Gastrocnemius medialis (tissue), 4 donors: ENCODE measurements around the gene SELL.

Source experiments
- POLR2A ChIP-seq, 2 donors: fragments of 450-650 bp; IDR thresholded peaks; one replicate each; pipeline ENCODE4 v1.6.1; 2017; ENCODE audit warnings: antibody characterized with exemption in 2 of 2, mild to moderate bottlenecking in 2 of 2, moderate library complexity in 2 of 2
- TF ChIP-seq, protein P1 (sequence below), 5 experiments: fragments of 450-650 bp in 3 of 5; fragments of 200-600 bp in 2 of 5; sonication (generic) in 2 of 5; IDR thresholded peaks in 4 of 5; conservative IDR thresholded peaks in 1 of 5; 1 replicate in 4 of 5; 2 replicates in 1 of 5; pipeline ENCODE4 v1.5.1; 2016 to 2019; ENCODE audit warnings: antibody characterized with exemption in 5 of 5, mild to moderate bottlenecking in 3 of 5, moderate library complexity in 3 of 5

DNA sequence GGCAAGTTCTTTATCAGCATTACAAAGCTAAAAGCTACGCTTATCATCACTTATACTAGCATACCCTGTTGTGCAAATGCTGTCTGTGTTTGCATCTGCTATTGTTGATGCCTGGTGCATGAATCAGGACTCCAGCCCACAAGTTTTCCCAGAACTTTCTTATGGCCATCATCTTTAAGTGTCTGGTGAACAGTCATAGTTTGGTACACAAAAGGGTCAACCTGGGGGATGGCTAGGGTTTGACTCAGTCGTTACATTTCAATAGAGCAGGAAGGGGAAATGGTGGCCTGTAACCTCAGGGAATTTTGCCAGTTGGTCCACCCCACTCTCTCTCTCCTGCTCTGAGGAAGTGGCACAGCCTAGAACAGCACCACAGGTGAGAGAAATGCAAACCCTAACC lies 35.4 kb downstream of the SELL start:
- TF ChIP-seq, protein P1, sequence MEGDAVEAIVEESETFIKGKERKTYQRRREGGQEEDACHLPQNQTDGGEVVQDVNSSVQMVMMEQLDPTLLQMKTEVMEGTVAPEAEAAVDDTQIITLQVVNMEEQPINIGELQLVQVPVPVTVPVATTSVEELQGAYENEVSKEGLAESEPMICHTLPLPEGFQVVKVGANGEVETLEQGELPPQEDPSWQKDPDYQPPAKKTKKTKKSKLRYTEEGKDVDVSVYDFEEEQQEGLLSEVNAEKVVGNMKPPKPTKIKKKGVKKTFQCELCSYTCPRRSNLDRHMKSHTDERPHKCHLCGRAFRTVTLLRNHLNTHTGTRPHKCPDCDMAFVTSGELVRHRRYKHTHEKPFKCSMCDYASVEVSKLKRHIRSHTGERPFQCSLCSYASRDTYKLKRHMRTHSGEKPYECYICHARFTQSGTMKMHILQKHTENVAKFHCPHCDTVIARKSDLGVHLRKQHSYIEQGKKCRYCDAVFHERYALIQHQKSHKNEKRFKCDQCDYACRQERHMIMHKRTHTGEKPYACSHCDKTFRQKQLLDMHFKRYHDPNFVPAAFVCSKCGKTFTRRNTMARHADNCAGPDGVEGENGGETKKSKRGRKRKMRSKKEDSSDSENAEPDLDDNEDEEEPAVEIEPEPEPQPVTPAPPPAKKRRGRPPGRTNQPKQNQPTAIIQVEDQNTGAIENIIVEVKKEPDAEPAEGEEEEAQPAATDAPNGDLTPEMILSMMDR (IDR thresholded peaks at IDR 0.05 in 4 of 5, conservative IDR thresholded peaks at IDR 0.05 in 1 of 5): no peak
- no peak for TF ChIP-seq POLR2A (IDR thresholded peaks at IDR 0.05)
